Activated CD4-positive, CD25-positive, alpha-beta regulatory T cell treated with anti-CD3 and anti-CD28 coated beads, Interleukin-2, amount 50 U/mL, for 72 hours (primary cell): ENCODE data around the gene NFATC3.
"Not testable (repeated sequence)": the region's sequence is repeated elsewhere in the genome, so short reads cannot be mapped to it uniquely, and the experiment has no call there.

Experiments used
- DNase-seq: peaks from one replicate; pipeline ENCODE4 v3.0.0; 2021

NFATC3 gene

GRCh38 chr16:68120496-68120895, 35.3 kb downstream of the NFATC3 start:
- DNase-seq: not testable (repeated sequence)

- DNase-seq: no peak
These were observed 41.2 kb downstream of the NFATC3 start for GRCh38 chr16:68126395-68126794.

- no peak for DNase-seq
These were observed 43.6 kb downstream of the NFATC3 start for GRCh38 chr16:68128577-68129305.

- no peak for DNase-seq
These were observed 45.4 kb downstream of the NFATC3 start for GRCh38 chr16:68130520-68130919.

- no peak for DNase-seq
These were observed 46.9 kb downstream of the NFATC3 start for GRCh38 chr16:68131813-68132706.

GRCh38 chr16:68133000-68133399, 47.8 kb downstream of the NFATC3 start:
- not testable (repeated sequence) for DNase-seq

- no peak for DNase-seq
These were observed 49.5 kb downstream of the NFATC3 start for GRCh38 chr16:68134644-68135043.

GRCh38 chr16:68136515-68136914, 51.3 kb downstream of the NFATC3 start:
- DNase-seq: no peak

- DNase-seq: no peak
These were observed 58.8 kb downstream of the NFATC3 start for GRCh38 chr16:68144008-68144407.

- no peak for DNase-seq
These were observed 61.4 kb downstream of the NFATC3 start for GRCh38 chr16:68146585-68146984.

- no peak for DNase-seq
These were observed 62.3 kb downstream of the NFATC3 start for GRCh38 chr16:68147444-68147843.

GRCh38 chr16:68149596-68149995, 64.4 kb downstream of the NFATC3 start:
- no peak for DNase-seq

- no peak for DNase-seq
These were observed 70.3 kb downstream of the NFATC3 start for GRCh38 chr16:68155425-68155824.

- DNase-seq: no peak
These were observed 77.2 kb downstream of the NFATC3 start for GRCh38 chr16:68162413-68162812.

- DNase-seq: not testable (repeated sequence)
These were observed 78.1 kb downstream of the NFATC3 start for GRCh38 chr16:68163275-68163674.

GRCh38 chr16:68166264-68166663, 81.1 kb downstream of the NFATC3 start:
- DNase-seq: no peak

- no peak for DNase-seq
These were observed 94.1 kb downstream of the NFATC3 start for GRCh38 chr16:68179196-68179795.

GRCh38 chr16:68179855-68180254, 94.7 kb downstream of the NFATC3 start:
- DNase-seq: no peak

GRCh38 chr16:68183046-68183445, 97.9 kb downstream of the NFATC3 start:
- DNase-seq: no peak

GRCh38 chr16:68186877-68187276, 101.7 kb downstream of the NFATC3 start:
- no peak for DNase-seq

- no peak for DNase-seq
These were observed 102.3 kb downstream of the NFATC3 start for GRCh38 chr16:68187505-68187904.

GRCh38 chr16:68188170-68188569, 103.0 kb downstream of the NFATC3 start:
- no peak for DNase-seq

- DNase-seq: no peak
These were observed 104.9 kb downstream of the NFATC3 start for GRCh38 chr16:68190081-68190480.
